ENCODE measurements around the gene NLGN3.

- no peak for TF ChIP-seq MAX (IDR thresholded peaks at IDR 0.05)
- no peak for TF ChIP-seq CTCF (IDR thresholded peaks at IDR 0.05; ENCODE audit: control extremely low read depth in 1 of 3, insufficient read depth in 1 of 3, low read depth in 1 of 3, low read length in 3 of 3)
- TF ChIP-seq RNF2 (IDR thresholded peaks at IDR 0.05; ENCODE audit: borderline replicate concordance, low read depth, low read length, missing control alignments, poor library complexity, severe bottlenecking): no peak
These were observed 18.3 kb downstream of the NLGN3 start for GRCh38 chrX:71162981-71163380.
